Osteoblast (primary cell): ENCODE data around the gene KRT33B. TPM values are rescaled to one million over a fixed set of nuclear protein-coding genes. Genes with fewer than 3 reads are reported as not detected.

Experiments
- DNase-seq: peaks from one replicate; pipeline ENCODE4 v3.0.0; 2011; ENCODE audit warnings: low spot score, mixed read lengths; ENCODE audit not compliant: insufficient read length; ENCODE audit errors: missing footprints
- H2AFZ ChIP-seq: 2 replicates; pipeline ENCODE4 v1.6.0; 2011; ENCODE audit warnings: mild to moderate bottlenecking, low read length
- H3K27ac ChIP-seq: 2 replicates; pipeline ENCODE4 v1.5.1; 2011; ENCODE audit warnings: mild to moderate bottlenecking, low read depth, low read length, moderate library complexity
- H3K27me3 ChIP-seq: 2 replicates; pipeline ENCODE4 v1.6.0; 2012; ENCODE audit warnings: mild to moderate bottlenecking, control low read depth, inconsistent platforms, low read length, moderate library complexity; ENCODE audit not compliant: insufficient read depth
- H3K36me3 ChIP-seq: 2 replicates; pipeline ENCODE4 v1.5.1; 2011; ENCODE audit warnings: mild to moderate bottlenecking, low read length, control low read depth, moderate library complexity; ENCODE audit not compliant: insufficient read depth
- H3K4me1 ChIP-seq: 2 replicates; pipeline ENCODE4 v1.5.1; 2011; ENCODE audit warnings: mild to moderate bottlenecking, low read length, control low read depth, moderate library complexity; ENCODE audit not compliant: insufficient read depth
- H3K4me2 ChIP-seq: 2 replicates; pipeline ENCODE4 v1.6.0; 2011; ENCODE audit warnings: mild to moderate bottlenecking, low read length; ENCODE audit not compliant: insufficient read depth
- H3K4me3 ChIP-seq: fragments of 200-600 bp; sonication (generic); 3 replicates; pipeline ENCODE4 v1.5.1; 2012; ENCODE audit warnings: mild to moderate bottlenecking, low read length, inconsistent platforms; ENCODE audit not compliant: insufficient read depth
- H3K79me2 ChIP-seq: 2 replicates; pipeline ENCODE4 v1.6.0; 2012; ENCODE audit warnings: mild to moderate bottlenecking, low read length, control low read depth, inconsistent platforms; ENCODE audit not compliant: insufficient read depth
- H3K9me3 ChIP-seq: 2 replicates; pipeline ENCODE4 v1.5.1; 2011; ENCODE audit warnings: low read depth, low read length, control low read depth
- H4K20me1 ChIP-seq: 2 replicates; pipeline ENCODE4 v1.6.0; 2012; ENCODE audit warnings: mild to moderate bottlenecking, low read length, control low read depth; ENCODE audit not compliant: insufficient read depth
- CTCF ChIP-seq: IDR thresholded peaks from 2 replicates; pipeline ENCODE4 v1.5.1; 2011; ENCODE audit warnings: mild to moderate bottlenecking, low read depth, low read length, moderate library complexity; ENCODE audit errors: extremely low read depth
- total RNA-seq: library from RNA; depleted of rRNA; stranded (reverse); fragments of >200 nt; gene quantifications from 2 replicates; pipeline ENCODE4 v1.2.3, GENCODE V29; 2012

KRT33B gene
- total RNA-seq, 1 donor, result 1.1 TPM

GRCh38 chr17:41404024-41404671, 34.5 kb upstream of the KRT33B start:
- Histone ChIP-seq H3K27ac (peak overlapping the region; percentile 92), H3K27me3 (no peaks in the 10 kb centered on the region), H2AFZ (peak overlapping the region; percentile 7), H4K20me1 (no peaks in the 10 kb centered on the region), H3K4me3 (peak overlapping the region; percentile 21), H3K36me3 (no peaks in the 10 kb centered on the region), H3K4me1 (peaks cover 38% of the 10 kb centered on the region), H3K9me3 (no peaks in the 10 kb centered on the region), H3K4me2 (peak overlapping the region; percentile 50), H3K79me2 (no peaks in the 10 kb centered on the region)
- DNase-seq, result peak; percentile 96
- no peak for TF ChIP-seq CTCF

- peak overlapping the region; percentile 50 for H3K4me2 ChIP-seq
- H3K4me3 ChIP-seq, result no peak overlapping the region
- H3K79me2 ChIP-seq, result no peaks in the 10 kb centered on the region
- no peaks in the 10 kb centered on the region for H3K36me3 ChIP-seq
- DNase-seq, result no peak
- H3K4me1 ChIP-seq, result peaks cover 38% of the 10 kb centered on the region
- H3K27me3 ChIP-seq, result no peaks in the 10 kb centered on the region
- H3K9me3 ChIP-seq, result no peaks in the 10 kb centered on the region
- no peaks in the 10 kb centered on the region for H4K20me1 ChIP-seq
- peak overlapping the region; percentile 92 for H3K27ac ChIP-seq
- no peak overlapping the region for H2AFZ ChIP-seq
- TF ChIP-seq CTCF, result no peak
Observed at GRCh38 chr17:41403404-41404023, 33.9 kb upstream of the KRT33B start.

GRCh38 chr17:41402161-41402560, 32.5 kb upstream of the KRT33B start:
- Histone ChIP-seq H3K27ac (peak overlapping the region; percentile 92), H3K4me3 (no peak overlapping the region), H4K20me1 (no peaks in the 10 kb centered on the region), H3K4me1 (peaks cover 38% of the 10 kb centered on the region), H3K27me3 (no peaks in the 10 kb centered on the region), H3K4me2 (no peak overlapping the region), H3K9me3 (no peaks in the 10 kb centered on the region), H3K36me3 (no peaks in the 10 kb centered on the region), H3K79me2 (no peaks in the 10 kb centered on the region), H2AFZ (peak overlapping the region; percentile 1)
- no peak for DNase-seq
- TF ChIP-seq CTCF, result no peak

GRCh38 chr17:41396996-41397660, 27.5 kb upstream of the KRT33B start, which contains the start of gene KRT31:
TSS of gene KRT31 (minus strand) at chr17:41397608. CDS start at chr17:41397539, 69 bp downstream.
- Histone ChIP-seq H4K20me1 (no peaks in the 10 kb centered on the region), H2AFZ (peak within 1 kb of the TSS; percentile 25), H3K4me1 (peaks cover 16% of the 10 kb centered on the region), H3K4me2 (no peak within 1 kb of the TSS), H3K9me3 (no peaks in the 10 kb centered on the region), H3K36me3 (no peaks in the 10 kb centered on the region), H3K27ac (no peak within 1 kb of the TSS), H3K4me3 (no peak within 1 kb of the TSS), H3K27me3 (no peaks in the 10 kb centered on the region), H3K79me2 (no peaks in the 10 kb centered on the region)
- no peak for TF ChIP-seq CTCF
- peak; percentile 60 for DNase-seq
